ENCODE results near the gene SPATA22. TPM values are rescaled to one million over a fixed set of nuclear protein-coding genes. Genes with fewer than 3 reads are reported as not detected.

Gene SPATA22
- total and polyA plus RNA-seq, 2 donors (not counting 1 experiment from before 2014, with no cell fraction given): 0.43 to 0.54 TPM

DNA sequence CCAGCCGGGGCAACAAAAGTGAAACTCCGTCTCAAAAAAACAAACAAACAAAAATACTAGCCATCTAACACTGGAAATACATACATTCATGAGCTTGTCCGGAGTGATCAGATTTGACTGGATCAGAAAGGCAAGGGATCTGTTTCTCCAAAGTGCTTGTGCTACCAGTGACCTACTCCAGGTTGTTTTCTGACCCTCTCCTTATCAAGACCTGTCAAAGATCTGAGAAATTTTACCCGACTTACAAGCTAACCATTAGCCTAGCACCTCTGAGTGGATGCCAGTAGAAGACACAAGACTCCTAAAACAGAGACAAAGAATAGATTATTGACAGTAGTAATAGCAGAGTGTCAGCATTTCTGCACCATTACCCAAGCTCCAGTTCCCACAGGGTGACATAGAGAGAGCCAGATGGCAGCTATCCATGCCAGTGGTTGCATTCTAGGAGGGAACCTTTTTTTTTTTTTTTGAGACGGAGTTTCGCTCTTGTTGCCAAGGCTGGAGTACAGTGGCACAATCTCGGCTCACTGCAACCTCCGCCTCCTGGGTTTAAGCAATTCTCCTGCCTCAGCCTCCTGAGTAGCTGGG is 14.0 kb upstream of the SPATA22 start:
- no peaks in the 10 kb centered on the region for H4K20me1 ChIP-seq (ENCODE audit: control insufficient read depth, insufficient read depth, low read length, poor library complexity, severe bottlenecking)
- no peak overlapping the region for H3K4me3 Mint-ChIP-seq
- intact Hi-C loops (cut with micrococcal nuclease): no loop called here
- TF ChIP-seq CTCF (IDR thresholded peaks at IDR 0.05): no peak
- TF ChIP-seq EZH2 (IDR thresholded peaks at IDR 0.05; ENCODE audit: borderline replicate concordance, insufficient read depth, low read depth, low read length, poor library complexity, severe bottlenecking): no peak
- H3K36me3 ChIP-seq (replicated peaks in 1 of 2; ENCODE audit: control extremely low read depth in 1 of 2, control insufficient read depth in 1 of 2, extremely low read depth in 1 of 2, insufficient read depth in 2 of 2, low read length in 1 of 2): no peaks in the 10 kb centered on the region
- DNase-seq (no peak), ATAC-seq (ENCODE audit: low read depth) (no peak)
- no peaks in the 10 kb centered on the region for H3K4me1 Mint-ChIP-seq
- H3K9me3 Mint-ChIP-seq (ENCODE audit: insufficient read depth): no peaks in the 10 kb centered on the region
- no peaks in the 10 kb centered on the region for H3K9me3 ChIP-seq (ENCODE audit: control extremely low read depth in 1 of 3, control insufficient read depth in 2 of 3, insufficient read depth in 1 of 3, low read length in 2 of 3)
- ChIA-PET POLR2A (no interaction called here), CTCF (no interaction called here)
- H3K4me2 ChIP-seq (replicated peaks; ENCODE audit: low read depth, low read length, poor library complexity, severe bottlenecking): no peak overlapping the region
- WGBS (ENCODE audit: insufficient coverage): 94% methylated on average over 3 of the region's 8 CpGs
- no peaks in the 10 kb centered on the region for H3K79me2 ChIP-seq (ENCODE audit: control insufficient read depth, insufficient read depth, low read length)
- H3K27ac Mint-ChIP-seq: no peak overlapping the region
- H3K27me3 ChIP-seq (replicated peaks in 1 of 4; ENCODE audit: control extremely low read depth in 1 of 4, control insufficient read depth in 3 of 4, insufficient read depth in 4 of 4, low read length in 3 of 4): peaks cover 0 to 8% (median 1%) of the 10 kb centered on the region in 4 experiments
- H3K27ac ChIP-seq (ENCODE audit: low read length in 2 of 2): no peak overlapping the region
- no peak overlapping the region for H3K9ac ChIP-seq (ENCODE audit: low read length)
- H3K27me3 Mint-ChIP-seq: peaks cover 44% of the 10 kb centered on the region
- H2AFZ ChIP-seq (ENCODE audit: insufficient read depth, low read depth, low read length, poor library complexity, severe bottlenecking): no peak overlapping the region
- no peak overlapping the region for H3K4me3 ChIP-seq (ENCODE audit: control extremely low read depth in 1 of 5, extremely low read depth in 1 of 5, insufficient read depth in 1 of 5, low read depth in 2 of 5, low read length in 4 of 5)
- H3K4me1 ChIP-seq (ENCODE audit: control insufficient read depth in 2 of 2, insufficient read depth in 2 of 2, low read length in 2 of 2): no peaks in the 10 kb centered on the region

DNA sequence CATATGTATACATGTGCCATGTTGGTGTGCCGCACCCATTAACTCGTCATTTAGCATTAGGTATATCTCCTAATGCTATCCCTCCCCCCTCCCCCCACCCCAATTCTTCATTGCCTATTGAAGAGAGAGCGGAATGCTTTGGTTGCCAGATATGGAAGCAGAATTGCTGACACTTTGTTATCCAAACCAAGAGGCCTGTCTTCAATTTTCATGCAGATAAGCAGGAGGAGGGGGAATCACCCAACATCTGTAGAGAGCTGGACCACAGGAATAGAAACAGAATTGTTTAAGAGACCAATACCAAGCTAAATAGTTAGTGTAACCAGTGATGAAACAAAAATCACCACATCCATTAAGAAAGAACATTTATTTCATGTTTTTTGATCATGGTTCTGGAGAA is 11.2 kb upstream of the SPATA22 start:
- DNase-seq (no peak), ATAC-seq (ENCODE audit: low read depth) (no peak)
- Histone ChIP-seq H3K79me2 (ENCODE audit: control insufficient read depth, insufficient read depth, low read length) (no peaks in the 10 kb centered on the region), H2AFZ (ENCODE audit: insufficient read depth, low read depth, low read length, poor library complexity, severe bottlenecking) (no peak overlapping the region), H3K4me1 (ENCODE audit: control insufficient read depth in 2 of 2, insufficient read depth in 2 of 2, low read length in 2 of 2) (no peaks in the 10 kb centered on the region), H3K27ac (ENCODE audit: low read length in 2 of 2) (no peak overlapping the region), H3K9me3 (ENCODE audit: control extremely low read depth in 1 of 3, control insufficient read depth in 2 of 3, insufficient read depth in 1 of 3, low read length in 2 of 3) (no peaks in the 10 kb centered on the region), H3K4me2 (replicated peaks; ENCODE audit: low read depth, low read length, poor library complexity, severe bottlenecking) (no peak overlapping the region), H3K27me3 (replicated peaks in 1 of 4; ENCODE audit: control extremely low read depth in 1 of 4, control insufficient read depth in 3 of 4, insufficient read depth in 4 of 4, low read length in 3 of 4) (peaks cover 0 to 9% (median 2%) of the 10 kb centered on the region in 4 experiments), H3K36me3 (replicated peaks in 1 of 2; ENCODE audit: control extremely low read depth in 1 of 2, control insufficient read depth in 1 of 2, extremely low read depth in 1 of 2, insufficient read depth in 2 of 2, low read length in 1 of 2) (no peaks in the 10 kb centered on the region), H3K4me3 (ENCODE audit: control extremely low read depth in 1 of 5, extremely low read depth in 1 of 5, insufficient read depth in 1 of 5, low read depth in 2 of 5, low read length in 4 of 5) (no peak overlapping the region), H3K9ac (ENCODE audit: low read length) (no peak overlapping the region), H4K20me1 (ENCODE audit: control insufficient read depth, insufficient read depth, low read length, poor library complexity, severe bottlenecking) (no peaks in the 10 kb centered on the region)
- TF ChIP-seq EZH2 (IDR thresholded peaks at IDR 0.05; ENCODE audit: borderline replicate concordance, insufficient read depth, low read depth, low read length, poor library complexity, severe bottlenecking) (no peak), CTCF (IDR thresholded peaks at IDR 0.05) (no peak)
- no peak overlapping the region for H3K27ac Mint-ChIP-seq
- WGBS (ENCODE audit: insufficient coverage): no CpG with 5 or more reads among the region's 3 CpGs
- ChIA-PET CTCF (no interaction called here), POLR2A (no interaction called here)
- intact Hi-C loops (cut with micrococcal nuclease): no loop called here
- no peaks in the 10 kb centered on the region for H3K4me1 Mint-ChIP-seq
- no peaks in the 10 kb centered on the region for H3K9me3 Mint-ChIP-seq (ENCODE audit: insufficient read depth)
- H3K4me3 Mint-ChIP-seq: no peak overlapping the region
- H3K27me3 Mint-ChIP-seq: peaks cover 31% of the 10 kb centered on the region

Data from B cell (primary cell).